ENCODE results near the gene KIRREL3.

The KIRREL3 gene

DNA sequence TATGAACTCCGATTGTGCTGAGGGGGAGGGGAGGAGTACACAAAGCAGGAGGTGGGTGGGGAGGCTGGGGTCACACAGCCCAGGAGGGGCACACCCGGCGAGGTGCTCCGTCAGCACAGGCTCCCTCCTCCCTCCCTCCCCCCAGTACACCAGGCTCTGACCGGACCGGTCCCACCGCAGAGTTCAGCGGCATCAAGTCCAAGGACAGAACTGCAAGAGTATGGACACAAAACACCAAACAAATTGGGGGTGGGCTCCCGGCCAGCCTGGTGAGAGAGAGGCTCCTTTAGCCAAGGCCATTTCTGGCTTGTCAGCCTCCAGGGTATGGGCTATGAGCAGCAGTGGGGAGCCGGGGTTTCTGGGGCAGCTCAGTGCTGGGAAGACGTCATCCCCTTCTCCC is 576.8 kb downstream of the KIRREL3 start:
- DNase-seq (ENCODE audit: low read depth, low spot score): no peak
- in situ Hi-C loops (cut with HindIII; ENCODE audit: low sequenced_read_pairs): no loop called here
- H3K4me3 ChIP-seq (ENCODE audit: low read depth, low read length): no peak overlapping the region
- TF ChIP-seq, protein P1, sequence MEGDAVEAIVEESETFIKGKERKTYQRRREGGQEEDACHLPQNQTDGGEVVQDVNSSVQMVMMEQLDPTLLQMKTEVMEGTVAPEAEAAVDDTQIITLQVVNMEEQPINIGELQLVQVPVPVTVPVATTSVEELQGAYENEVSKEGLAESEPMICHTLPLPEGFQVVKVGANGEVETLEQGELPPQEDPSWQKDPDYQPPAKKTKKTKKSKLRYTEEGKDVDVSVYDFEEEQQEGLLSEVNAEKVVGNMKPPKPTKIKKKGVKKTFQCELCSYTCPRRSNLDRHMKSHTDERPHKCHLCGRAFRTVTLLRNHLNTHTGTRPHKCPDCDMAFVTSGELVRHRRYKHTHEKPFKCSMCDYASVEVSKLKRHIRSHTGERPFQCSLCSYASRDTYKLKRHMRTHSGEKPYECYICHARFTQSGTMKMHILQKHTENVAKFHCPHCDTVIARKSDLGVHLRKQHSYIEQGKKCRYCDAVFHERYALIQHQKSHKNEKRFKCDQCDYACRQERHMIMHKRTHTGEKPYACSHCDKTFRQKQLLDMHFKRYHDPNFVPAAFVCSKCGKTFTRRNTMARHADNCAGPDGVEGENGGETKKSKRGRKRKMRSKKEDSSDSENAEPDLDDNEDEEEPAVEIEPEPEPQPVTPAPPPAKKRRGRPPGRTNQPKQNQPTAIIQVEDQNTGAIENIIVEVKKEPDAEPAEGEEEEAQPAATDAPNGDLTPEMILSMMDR (IDR thresholded peaks at IDR 0.05; ENCODE audit: low read depth, low read length): no peak

DNA sequence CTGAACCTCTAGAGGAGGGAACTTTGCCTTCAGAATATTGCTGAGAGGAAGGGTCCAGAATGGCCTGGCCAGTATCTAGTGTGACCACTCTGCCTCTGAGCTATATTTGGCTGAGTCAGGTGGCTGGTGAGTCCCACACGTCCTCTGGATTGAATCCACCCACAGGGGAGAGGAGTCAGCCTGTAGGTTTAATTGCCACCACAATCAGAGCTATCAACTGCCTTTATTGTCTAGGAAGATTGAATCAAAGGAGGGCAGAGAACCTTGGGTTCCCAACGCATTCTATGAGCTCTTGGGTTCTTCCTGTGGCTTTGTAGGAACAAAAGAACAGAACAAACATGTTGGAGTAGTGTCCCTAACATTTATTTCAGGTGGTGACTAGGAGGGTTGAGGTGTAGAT is 577.4 kb downstream of the KIRREL3 start:
- in situ Hi-C loops (cut with HindIII; ENCODE audit: low sequenced_read_pairs): no loop called here

DNA sequence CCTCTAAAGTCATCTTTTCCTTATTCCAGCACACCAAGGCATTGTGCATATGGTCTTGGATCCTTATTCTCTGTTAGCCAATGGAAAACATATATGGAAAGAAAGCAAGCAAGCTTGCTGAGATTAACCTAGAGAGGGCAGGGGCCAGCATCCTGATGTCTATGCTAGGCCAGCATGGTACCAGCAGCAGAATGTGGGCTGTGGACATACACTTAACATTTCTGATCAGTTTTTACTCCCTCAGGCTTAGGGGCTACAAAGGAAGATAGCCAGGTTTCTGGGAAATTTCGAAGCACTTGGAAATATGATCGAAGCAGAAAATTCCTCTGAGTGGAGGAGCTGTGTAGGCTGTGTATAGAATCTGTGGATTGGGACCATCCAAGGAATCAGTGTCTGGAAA is 578.1 kb downstream of the KIRREL3 start:
- TF ChIP-seq, protein P1 (IDR thresholded peaks at IDR 0.05; ENCODE audit: low read depth, low read length): no peak
- in situ Hi-C loops (cut with HindIII; ENCODE audit: low sequenced_read_pairs): no loop called here
- H3K4me3 ChIP-seq (ENCODE audit: low read depth, low read length): no peak overlapping the region
- DNase-seq (ENCODE audit: low read depth, low spot score): no peak

More for the DNA sequence above, 577.4 kb downstream of the KIRREL3 start:
- DNase-seq (ENCODE audit: low read depth, low spot score): no peak
- no peak overlapping the region for H3K4me3 ChIP-seq (ENCODE audit: low read depth, low read length)
- TF ChIP-seq, protein P1 (IDR thresholded peaks at IDR 0.05; ENCODE audit: low read depth, low read length): no peak

DNA sequence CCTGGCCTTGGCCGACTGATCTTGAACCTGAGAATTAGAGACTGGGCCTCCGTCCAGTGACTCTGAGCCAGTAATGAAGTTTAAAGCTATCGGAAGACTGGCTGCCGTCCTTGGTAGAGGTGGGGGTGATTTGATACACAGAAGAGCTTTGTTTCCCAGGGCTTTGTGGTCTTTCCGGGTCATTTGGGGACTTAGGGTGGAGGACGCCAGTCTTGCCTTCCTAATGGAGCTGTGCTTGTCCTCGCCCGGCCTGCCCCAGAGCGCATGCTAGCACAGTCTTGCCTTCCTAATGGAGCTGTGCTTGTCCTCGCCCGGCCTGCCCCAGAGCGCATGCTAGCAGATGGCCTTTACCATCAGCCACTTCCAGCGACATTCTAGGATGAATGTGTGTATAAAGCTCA is 579.3 kb downstream of the KIRREL3 start:
- no peak overlapping the region for H3K4me3 ChIP-seq (ENCODE audit: low read depth, low read length)
- in situ Hi-C loops (cut with HindIII; ENCODE audit: low sequenced_read_pairs): no loop called here
- TF ChIP-seq, protein P1 (IDR thresholded peaks at IDR 0.05; ENCODE audit: low read depth, low read length): no peak
- DNase-seq (ENCODE audit: low read depth, low spot score): no peak

DNA sequence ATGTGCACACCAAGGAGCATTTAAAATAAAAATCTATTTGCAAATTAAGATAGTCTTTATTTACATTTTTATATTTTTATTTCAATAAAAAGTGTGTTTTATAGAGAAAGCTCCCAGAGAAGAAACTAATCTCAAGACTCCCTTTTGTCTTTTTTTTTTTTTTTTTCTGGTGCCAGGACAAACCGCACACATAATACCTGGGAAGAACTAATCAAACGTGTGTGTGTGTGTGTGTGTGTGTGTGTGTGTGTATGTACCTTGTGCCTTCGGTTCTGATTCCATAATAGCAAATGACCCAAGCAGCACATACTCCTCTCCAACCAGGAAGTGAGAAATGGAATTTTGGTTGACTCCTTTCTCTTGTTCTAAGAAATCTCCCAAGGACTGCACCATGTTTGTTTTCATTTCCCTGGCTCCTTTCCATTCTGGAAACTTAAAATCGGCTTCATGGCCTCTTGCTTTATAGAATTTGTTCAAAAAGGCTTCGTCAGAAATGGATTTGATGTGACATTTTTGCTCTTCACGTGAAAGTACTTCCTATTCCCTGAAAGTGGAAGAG is 579.8 kb downstream of the KIRREL3 start:
- DNase-seq (ENCODE audit: low read depth, low spot score): no peak
- TF ChIP-seq, protein P1 (IDR thresholded peaks at IDR 0.05; ENCODE audit: low read depth, low read length): no peak
- H3K4me3 ChIP-seq (ENCODE audit: low read depth, low read length): no peak overlapping the region
- in situ Hi-C loops (cut with HindIII; ENCODE audit: low sequenced_read_pairs): no loop called here

DNA sequence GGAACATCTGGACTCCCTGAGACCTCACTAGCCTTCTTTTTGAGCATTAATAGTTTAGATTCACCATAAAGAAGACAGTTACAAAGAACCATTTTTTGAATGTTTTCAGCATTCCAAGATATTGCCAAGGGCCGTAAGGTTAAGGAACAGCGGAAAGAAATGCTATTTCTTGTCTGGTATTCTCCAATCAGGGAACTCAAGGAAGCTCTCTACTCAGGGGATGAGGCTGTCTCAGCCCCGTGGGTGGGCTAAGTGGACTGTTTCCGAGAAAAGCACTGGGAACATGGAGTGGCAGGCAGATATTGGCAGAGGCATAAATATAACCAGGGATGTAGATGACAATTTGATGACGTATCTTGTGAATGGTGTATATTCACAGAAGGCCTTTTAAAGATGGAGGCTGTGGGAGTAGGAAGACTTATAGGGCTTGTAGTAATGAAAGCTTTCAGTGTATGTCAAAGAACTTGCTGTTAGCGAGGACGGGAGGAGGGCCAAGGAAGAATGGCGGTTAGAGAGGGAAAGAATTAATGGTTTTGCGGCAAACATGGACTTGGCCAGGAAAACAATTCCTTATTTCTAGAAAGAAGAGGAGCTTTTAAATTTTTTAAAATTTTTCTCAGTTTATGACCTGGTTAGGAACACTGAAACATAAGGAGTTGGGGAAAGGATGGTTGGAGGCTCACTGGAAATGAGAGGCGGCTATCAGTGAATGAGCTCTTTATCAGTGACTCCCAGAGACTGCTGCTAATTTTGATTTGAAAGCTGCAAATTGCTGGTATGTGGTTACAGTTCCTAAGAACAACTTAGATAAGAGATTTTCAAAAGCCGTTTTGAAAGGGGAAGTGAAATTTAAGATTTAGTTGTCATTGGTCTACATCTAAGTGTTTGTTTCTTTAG is 580.5 kb downstream of the KIRREL3 start:
- in situ Hi-C loops (cut with HindIII; ENCODE audit: low sequenced_read_pairs): no loop called here
- no peak overlapping the region for H3K4me3 ChIP-seq (ENCODE audit: low read depth, low read length)
- TF ChIP-seq, protein P1 (IDR thresholded peaks at IDR 0.05; ENCODE audit: low read depth, low read length): no peak
- peak; percentile 65 for DNase-seq (ENCODE audit: low read depth, low spot score)

All from astrocyte of the spinal cord (primary cell).